ENCODE data around the gene SULF2.
A peak's percentile ranks its signal among the peaks of the same experiment; 100 is the strongest.
"Not testable (repeated sequence)": the region's sequence is repeated elsewhere in the genome, so short reads cannot be mapped to it uniquely, and the experiment has no call there.

SULF2 gene

GRCh38 chr20:47785311-47785853 is at the start of gene SULF2:
TSS of gene SULF2 (minus strand) at chr20:47785481. CDS start at chr20:47757363, 28,118 bp downstream.
- H3K4me1 ChIP-seq (ENCODE audit: insufficient read depth, low read length), result peaks cover 23% of the 10 kb centered on the region
- no peaks in the 10 kb centered on the region for H3K9me3 ChIP-seq (ENCODE audit: control insufficient read depth, insufficient read depth, low read length)
- peak within 1 kb of the TSS; percentile 79 for H3K9ac ChIP-seq (ENCODE audit: low read depth, low read length)
- H3K36me3 ChIP-seq (ENCODE audit: insufficient read depth, low read length), result no peaks in the 10 kb centered on the region

- H3K36me3 ChIP-seq (ENCODE audit: insufficient read depth, low read length); H3K9ac ChIP-seq (ENCODE audit: low read depth, low read length); H3K4me1 ChIP-seq (ENCODE audit: insufficient read depth, low read length); H3K9me3 ChIP-seq (ENCODE audit: control insufficient read depth, insufficient read depth, low read length): not testable (repeated sequence)
Measured at GRCh38 chr20:47831675-47832074, 46.4 kb upstream of the SULF2 start.

DNA sequence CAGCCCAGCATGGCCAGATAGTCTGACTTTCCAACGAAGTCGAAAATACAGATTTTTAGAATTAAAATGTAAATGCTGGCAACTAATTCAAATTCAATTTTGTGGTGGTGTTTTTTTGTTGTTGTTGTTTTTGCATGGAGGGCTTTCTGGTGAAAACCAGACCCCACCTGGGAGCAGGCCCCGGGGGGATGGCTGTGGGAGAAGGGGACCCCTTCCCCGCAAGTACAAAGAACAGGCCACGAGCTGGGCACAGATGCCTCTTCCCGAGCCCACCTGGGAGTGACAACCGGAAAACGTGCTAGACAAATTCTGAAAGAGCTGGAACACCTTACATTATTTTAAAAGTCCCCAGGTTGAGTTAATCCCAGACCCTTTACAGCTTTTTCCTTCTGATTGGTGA is 41.4 kb upstream of the SULF2 start:
- not testable (repeated sequence) for H3K4me1 ChIP-seq (ENCODE audit: insufficient read depth, low read length); H3K36me3 ChIP-seq (ENCODE audit: insufficient read depth, low read length); H3K9me3 ChIP-seq (ENCODE audit: control insufficient read depth, insufficient read depth, low read length); H3K9ac ChIP-seq (ENCODE audit: low read depth, low read length)

DNA sequence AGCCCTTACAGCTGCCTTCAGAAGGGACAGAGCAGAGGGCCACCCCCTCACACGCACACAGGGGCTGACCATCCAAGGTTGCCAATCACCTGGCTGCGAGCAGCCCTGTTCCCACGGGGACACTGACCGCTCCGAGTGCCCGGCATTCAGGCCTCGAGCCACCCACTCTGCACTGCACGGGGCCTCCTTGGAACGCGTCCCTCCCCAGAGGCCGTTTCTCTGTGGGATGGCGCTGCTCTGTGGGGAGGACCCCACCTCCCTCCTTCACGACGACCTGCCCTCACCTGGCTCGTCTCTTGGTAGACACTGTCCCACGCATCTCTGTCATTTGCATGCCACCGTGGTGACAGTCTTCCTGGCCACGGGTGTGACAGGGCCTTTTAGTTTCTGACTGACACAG is 40.7 kb upstream of the SULF2 start:
- not testable (repeated sequence) for H3K36me3 ChIP-seq (ENCODE audit: insufficient read depth, low read length); H3K4me1 ChIP-seq (ENCODE audit: insufficient read depth, low read length); H3K9me3 ChIP-seq (ENCODE audit: control insufficient read depth, insufficient read depth, low read length); H3K9ac ChIP-seq (ENCODE audit: low read depth, low read length)

DNA sequence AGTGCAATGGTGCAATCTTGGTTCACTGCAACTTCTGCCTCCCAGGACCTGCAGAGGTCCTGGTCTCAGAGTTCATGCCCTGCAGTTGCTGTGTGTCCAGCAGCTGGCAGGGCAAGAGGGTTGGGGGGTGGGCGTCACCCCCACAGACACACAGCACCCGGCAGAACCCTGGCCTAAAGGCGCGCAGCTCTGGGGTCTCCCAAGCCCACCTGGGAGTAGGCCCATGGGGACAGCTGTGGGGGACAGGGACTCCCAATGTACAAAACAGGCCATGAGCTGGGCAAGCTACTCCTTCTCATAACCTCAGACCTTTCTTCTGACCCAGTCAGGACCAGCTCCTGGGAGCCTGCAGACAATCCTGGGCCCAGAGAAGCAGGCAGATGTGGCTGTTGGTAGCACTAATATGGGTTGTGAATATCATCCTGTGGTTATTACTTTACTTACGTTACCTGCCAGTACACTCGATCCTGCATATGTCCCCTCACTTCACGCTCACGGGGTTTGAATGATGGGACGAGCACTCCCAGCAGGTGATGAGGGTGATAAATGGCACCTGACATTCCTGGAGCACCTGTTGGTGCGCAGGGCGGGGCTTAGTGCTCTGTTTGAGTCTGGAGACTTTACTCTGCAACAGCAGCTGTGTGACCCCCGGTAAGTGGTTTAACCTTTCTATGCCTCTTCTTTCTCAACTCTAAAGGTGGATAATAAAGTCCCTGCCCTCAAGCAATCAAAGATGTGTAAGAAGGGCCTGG is 39.9 kb upstream of the SULF2 start:
- no peaks in the 10 kb centered on the region for H3K9me3 ChIP-seq (ENCODE audit: control insufficient read depth, insufficient read depth, low read length)
- H3K9ac ChIP-seq (ENCODE audit: low read depth, low read length), result no peak overlapping the region
- no peaks in the 10 kb centered on the region for H3K36me3 ChIP-seq (ENCODE audit: insufficient read depth, low read length)
- no peaks in the 10 kb centered on the region for H3K4me1 ChIP-seq (ENCODE audit: insufficient read depth, low read length)

DNA sequence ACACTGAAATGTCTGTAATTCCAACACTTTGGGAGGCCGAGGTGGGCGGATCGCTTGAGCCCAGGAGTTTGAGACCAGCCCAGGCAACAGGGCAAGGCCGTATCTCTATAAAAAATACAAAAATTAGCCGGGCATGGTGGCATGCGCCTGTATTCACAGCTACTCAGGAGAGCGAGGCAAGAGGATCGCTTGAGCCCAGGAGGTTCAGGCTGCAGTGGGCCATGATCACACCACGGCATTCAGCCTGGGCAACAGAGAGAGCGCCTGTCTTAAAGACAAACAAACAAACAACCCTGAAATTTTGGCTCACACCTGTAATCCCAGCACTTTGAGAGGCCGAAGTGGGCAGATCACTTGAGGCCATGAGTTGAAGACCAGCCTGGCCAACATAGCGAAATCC is 38.7 kb upstream of the SULF2 start:
- not testable (repeated sequence) for H3K36me3 ChIP-seq (ENCODE audit: insufficient read depth, low read length); H3K9me3 ChIP-seq (ENCODE audit: control insufficient read depth, insufficient read depth, low read length); H3K4me1 ChIP-seq (ENCODE audit: insufficient read depth, low read length); H3K9ac ChIP-seq (ENCODE audit: low read depth, low read length)

DNA sequence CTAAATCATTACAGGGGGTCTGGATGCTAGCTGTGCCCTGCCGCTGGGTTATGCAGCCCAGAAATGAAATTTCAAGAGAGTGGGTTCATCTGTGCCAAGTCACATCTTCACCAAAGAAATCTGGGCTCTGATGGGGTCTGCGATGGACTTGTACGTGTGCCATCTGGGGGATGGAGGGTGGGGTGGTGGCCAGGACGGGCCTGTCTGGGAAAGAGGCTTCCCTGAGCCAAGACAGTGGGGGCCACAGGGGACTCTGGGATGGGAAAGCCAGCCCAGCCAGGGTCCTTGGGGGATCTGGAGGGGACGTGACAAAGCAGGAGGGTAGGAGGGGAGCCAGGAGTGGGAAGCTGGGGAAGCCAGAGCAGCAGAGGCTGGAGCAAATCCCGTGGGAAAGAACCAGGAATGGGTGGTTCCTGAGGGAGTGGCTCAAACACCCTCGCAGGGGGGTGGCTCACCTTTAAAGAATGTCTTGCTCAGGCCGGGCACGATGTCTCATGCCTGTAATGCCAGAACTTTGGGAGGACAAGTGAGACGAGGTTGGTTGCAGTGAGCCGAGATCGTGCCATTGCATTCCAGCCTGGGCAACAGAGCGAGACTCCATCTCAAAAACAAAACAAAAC is 36.3 kb upstream of the SULF2 start:
- Histone ChIP-seq H3K4me1 (ENCODE audit: insufficient read depth, low read length) (peaks cover 5% of the 10 kb centered on the region; the same call in 1 of the 2 replicates), H3K9me3 (ENCODE audit: control insufficient read depth, insufficient read depth, low read length) (no peaks in the 10 kb centered on the region), H3K36me3 (ENCODE audit: insufficient read depth, low read length) (no peaks in the 10 kb centered on the region), H3K9ac (ENCODE audit: low read depth, low read length) (no peak overlapping the region)

DNA sequence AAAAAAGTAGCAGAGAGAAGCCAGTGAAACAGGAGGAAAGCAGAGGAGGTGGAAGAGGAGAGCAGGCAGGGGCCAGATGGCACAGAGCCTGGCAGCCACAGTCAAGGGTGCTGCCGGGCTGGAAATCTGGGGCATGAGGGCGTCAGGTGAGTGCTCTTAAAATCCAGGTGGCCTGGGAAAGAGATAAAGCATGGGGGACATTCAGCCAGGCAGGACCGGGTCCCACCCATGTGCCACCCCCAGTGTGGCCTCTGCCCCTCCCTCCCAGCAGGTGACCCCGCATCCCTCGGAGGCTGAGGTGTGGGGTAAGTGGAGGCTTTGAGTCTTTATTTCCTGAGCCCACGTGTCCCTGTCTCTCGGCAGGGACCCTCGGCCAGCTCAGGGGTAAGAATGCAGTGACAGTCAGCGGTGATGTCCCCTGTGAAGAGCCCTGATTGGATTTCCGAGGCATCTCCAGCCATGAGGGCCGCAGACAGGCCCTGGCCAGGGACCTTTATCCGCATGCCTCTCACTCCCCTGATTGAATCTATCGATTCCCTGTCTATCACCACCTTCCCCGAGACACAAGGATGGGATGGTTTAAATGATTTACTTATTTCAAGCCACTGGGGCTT is 33.8 kb upstream of the SULF2 start:
- no peaks in the 10 kb centered on the region for H3K36me3 ChIP-seq (ENCODE audit: insufficient read depth, low read length)
- H3K9ac ChIP-seq (ENCODE audit: low read depth, low read length), result no peak overlapping the region
- peaks cover 5% of the 10 kb centered on the region; the same call in 1 of the 2 replicates for H3K4me1 ChIP-seq (ENCODE audit: insufficient read depth, low read length)
- H3K9me3 ChIP-seq (ENCODE audit: control insufficient read depth, insufficient read depth, low read length), result no peaks in the 10 kb centered on the region

DNA sequence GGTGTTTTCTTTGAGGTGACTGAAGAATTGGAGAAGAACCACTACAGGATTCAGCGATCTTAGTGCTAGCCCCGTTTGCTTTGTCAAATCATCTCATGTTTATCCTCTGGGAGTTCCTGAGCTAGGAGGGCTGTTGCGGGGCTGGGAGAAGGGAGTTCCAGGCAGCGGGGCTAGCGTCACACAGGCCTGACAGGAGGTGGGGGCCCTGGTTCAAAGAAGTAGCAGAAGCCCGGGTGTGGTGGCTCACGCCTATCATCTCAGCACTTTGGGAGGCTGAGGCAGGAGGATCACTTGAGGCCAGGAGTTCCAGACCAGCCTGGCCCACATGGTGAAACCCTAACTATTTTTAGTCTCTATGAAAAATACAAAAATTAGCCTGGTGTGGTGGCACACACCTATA is 33.2 kb upstream of the SULF2 start:
- Histone ChIP-seq H3K36me3 (ENCODE audit: insufficient read depth, low read length) (no peaks in the 10 kb centered on the region), H3K9ac (ENCODE audit: low read depth, low read length) (no peak overlapping the region), H3K9me3 (ENCODE audit: control insufficient read depth, insufficient read depth, low read length) (no peaks in the 10 kb centered on the region), H3K4me1 (ENCODE audit: insufficient read depth, low read length) (peaks cover 5% of the 10 kb centered on the region; the same call in 1 of the 2 replicates)

GRCh38 chr20:47818016-47818415 is 32.7 kb upstream of the SULF2 start:
- H3K4me1 ChIP-seq (ENCODE audit: insufficient read depth, low read length), result peaks cover 5% of the 10 kb centered on the region; the same call in 1 of the 2 replicates
- no peak overlapping the region for H3K9ac ChIP-seq (ENCODE audit: low read depth, low read length)
- H3K36me3 ChIP-seq (ENCODE audit: insufficient read depth, low read length), result no peaks in the 10 kb centered on the region
- no peaks in the 10 kb centered on the region for H3K9me3 ChIP-seq (ENCODE audit: control insufficient read depth, insufficient read depth, low read length)

- Histone ChIP-seq H3K9me3 (ENCODE audit: control insufficient read depth, insufficient read depth, low read length) (no peaks in the 10 kb centered on the region), H3K4me1 (ENCODE audit: insufficient read depth, low read length) (peaks cover 5% of the 10 kb centered on the region; the same call in 1 of the 2 replicates), H3K9ac (ENCODE audit: low read depth, low read length) (0 out of 2 replicates have a peak overlapping the region, but pooled peaks have one; percentile 6), H3K36me3 (ENCODE audit: insufficient read depth, low read length) (no peaks in the 10 kb centered on the region)
Measured at GRCh38 chr20:47817573-47817972, 32.3 kb upstream of the SULF2 start.

GRCh38 chr20:47816487-47817451 is 31.5 kb upstream of the SULF2 start:
- Histone ChIP-seq H3K36me3 (ENCODE audit: insufficient read depth, low read length) (no peaks in the 10 kb centered on the region), H3K4me1 (ENCODE audit: insufficient read depth, low read length) (peaks cover 5% of the 10 kb centered on the region; the same call in 1 of the 2 replicates), H3K9ac (ENCODE audit: low read depth, low read length) (no peak overlapping the region), H3K9me3 (ENCODE audit: control insufficient read depth, insufficient read depth, low read length) (no peaks in the 10 kb centered on the region)

- H3K9me3 ChIP-seq (ENCODE audit: control insufficient read depth, insufficient read depth, low read length), result no peaks in the 10 kb centered on the region
- no peaks in the 10 kb centered on the region for H3K36me3 ChIP-seq (ENCODE audit: insufficient read depth, low read length)
- H3K4me1 ChIP-seq (ENCODE audit: insufficient read depth, low read length), result peaks cover 11% of the 10 kb centered on the region; the same call in 1 of the 2 replicates
- H3K9ac ChIP-seq (ENCODE audit: low read depth, low read length), result no peak overlapping the region
Measured at GRCh38 chr20:47815866-47816265, 30.6 kb upstream of the SULF2 start.

GRCh38 chr20:47815416-47815806 is 30.1 kb upstream of the SULF2 start:
- H3K4me1 ChIP-seq (ENCODE audit: insufficient read depth, low read length), result peaks cover 11% of the 10 kb centered on the region; the same call in 1 of the 2 replicates
- H3K9me3 ChIP-seq (ENCODE audit: control insufficient read depth, insufficient read depth, low read length), result no peaks in the 10 kb centered on the region
- no peak overlapping the region for H3K9ac ChIP-seq (ENCODE audit: low read depth, low read length)
- no peaks in the 10 kb centered on the region for H3K36me3 ChIP-seq (ENCODE audit: insufficient read depth, low read length)
